Measurements from ENCODE around the gene KDM6A.
"Not testable (repeated sequence)": the region's sequence is repeated elsewhere in the genome, so short reads cannot be mapped to it uniquely, and the experiment has no call there.

Gene KDM6A

DNA sequence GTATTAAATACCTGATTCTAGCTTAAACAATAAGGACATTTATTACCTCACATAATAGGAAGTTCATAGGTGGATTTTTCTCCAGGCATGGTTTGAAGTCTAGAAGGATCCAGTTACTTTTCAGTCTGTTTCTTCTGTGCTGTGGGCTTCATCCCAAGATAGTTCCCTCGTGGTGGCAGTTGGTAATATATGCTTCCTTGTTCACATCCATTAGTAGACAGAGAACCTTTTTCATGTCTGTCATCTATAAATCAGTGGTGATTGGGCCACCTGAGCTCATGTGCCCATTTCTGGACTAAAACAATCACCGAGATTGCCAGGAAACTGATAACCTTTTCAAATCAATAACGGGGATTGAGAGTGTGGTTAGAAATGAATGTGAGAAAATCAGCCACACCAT is 97.7 kb downstream of the KDM6A start:
- no peak for DNase-seq

DNA sequence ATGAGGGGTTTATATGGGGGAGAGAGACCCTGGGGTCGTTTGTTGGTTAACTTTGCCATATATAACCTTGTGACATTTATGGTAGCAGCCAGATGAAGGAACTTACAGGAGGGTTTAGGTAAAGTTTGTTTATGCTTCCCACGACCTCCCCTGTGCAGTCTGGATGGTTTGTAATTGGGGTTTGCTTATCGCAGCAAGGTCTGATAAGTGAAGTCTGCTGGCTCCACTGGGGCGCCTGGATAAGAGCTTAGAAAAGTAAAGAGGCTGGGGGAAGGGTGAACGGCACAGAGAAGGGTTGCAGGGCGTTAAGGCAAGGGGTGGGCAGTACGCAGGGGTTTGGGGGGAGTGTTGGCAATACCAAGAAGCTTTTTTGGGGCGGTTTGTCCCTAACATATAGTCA is 98.7 kb downstream of the KDM6A start:
- no peak for DNase-seq

DNA sequence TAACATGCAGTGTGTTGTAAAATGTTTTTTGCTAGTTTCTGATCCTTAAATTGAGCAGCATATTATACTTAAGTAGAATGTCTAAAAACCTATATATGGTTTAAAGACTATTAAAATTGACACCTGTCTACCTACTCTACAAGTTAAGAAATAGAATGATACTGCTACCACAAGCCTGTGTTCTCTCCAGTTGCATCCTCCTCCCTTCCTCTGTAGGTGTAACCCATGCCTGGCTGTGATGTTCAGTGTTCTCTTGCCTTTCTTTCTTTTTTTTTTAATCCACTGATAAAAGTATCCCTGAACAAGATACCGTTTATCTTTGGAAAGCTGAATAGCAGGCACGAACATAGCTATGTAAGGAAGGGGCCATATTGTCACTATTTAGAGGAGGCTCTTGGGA is 99.1 kb downstream of the KDM6A start:
- no peak for DNase-seq

DNA sequence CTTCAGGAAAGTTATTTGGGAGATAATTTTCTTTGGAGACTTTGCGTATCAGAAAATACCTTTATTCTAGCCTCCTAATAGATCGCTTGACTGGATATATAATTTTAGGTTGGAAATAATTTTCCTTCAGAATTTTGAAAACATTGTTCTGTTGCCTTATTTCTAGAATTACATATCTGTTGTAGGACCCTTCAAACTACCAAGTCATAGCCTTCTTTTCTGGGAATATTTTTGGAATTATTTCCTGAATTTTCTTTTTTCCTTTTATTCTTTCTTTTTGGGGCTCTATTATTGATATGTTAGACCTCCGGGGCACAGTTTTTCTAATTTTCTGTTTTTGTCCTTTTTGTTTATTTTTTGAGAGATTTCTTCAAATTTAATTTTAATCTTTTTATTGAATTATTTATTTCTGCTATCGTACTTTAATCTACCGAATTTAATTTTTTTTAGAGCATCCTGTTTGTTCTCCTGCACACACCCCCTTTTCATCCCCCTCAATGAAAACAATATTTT is 100.5 kb downstream of the KDM6A start:
- DNase-seq, result no peak

DNA sequence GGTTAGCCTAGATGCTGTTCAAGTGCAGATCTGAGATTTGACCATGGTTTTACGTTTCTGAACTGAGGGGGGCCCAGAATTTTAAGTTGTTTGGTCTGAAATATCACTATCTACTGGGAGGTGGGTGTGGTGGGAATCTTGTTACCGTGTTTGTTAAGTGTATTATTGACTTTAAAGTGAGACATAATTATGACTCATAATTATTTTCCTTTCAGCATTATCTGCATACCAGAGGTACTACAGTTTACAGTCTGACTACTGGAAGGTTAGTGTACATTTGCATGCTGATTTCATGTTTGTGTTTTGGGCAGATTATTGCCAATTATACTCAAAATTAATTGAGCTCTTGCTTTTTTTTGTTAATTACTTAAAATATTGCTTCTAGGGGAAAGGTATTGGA is 101.5 kb downstream of the KDM6A start:
- no peak for DNase-seq

DNA sequence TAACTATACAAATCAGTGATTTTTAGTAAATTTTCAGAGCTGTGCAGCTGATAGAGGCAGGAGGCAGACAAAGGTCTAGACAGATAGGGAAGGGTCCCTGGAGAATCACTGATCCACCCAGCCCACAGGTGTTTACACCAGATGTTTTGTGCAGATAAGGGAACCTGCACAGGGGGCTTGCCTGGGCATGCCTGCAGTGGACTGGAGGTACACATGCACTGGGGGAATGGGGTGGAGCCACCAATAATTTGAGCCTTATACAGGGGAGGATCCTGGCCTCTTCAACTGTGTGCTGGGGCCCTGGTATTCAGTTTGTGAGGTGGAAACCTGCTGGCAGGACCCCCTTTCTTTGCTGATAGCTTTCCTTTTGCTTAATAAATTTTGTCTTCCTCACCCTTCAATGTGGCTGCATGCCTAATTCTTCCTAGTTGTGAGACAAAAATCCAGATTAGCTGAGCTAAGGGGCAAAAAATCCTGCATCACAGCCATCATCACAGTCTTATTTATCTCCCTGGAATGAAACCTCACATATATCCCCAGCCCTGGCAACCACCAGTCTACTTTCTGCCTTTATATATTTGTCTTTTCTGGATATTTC is 102.8 kb downstream of the KDM6A start:
- DNase-seq, result no peak

DNA sequence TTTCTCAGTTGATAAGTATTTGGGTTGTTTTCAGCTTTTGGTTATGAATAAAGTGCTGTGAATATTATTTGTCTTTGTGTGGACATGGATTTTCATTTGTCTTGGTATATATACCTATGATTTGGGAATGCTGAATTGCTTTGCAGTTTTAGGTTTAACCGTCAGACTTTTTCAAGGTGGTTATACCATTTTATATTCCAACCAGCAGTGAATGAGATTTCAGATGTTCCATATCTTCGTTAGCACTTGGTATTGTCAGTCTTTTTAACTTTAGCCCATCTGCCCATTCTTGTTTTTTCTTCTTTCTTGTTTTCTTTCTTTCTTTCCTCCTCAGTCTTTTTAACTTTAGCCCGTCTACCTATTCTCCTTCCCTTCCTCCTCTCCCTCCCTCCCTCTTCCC is 106.0 kb downstream of the KDM6A start:
- no peak for DNase-seq

DNA sequence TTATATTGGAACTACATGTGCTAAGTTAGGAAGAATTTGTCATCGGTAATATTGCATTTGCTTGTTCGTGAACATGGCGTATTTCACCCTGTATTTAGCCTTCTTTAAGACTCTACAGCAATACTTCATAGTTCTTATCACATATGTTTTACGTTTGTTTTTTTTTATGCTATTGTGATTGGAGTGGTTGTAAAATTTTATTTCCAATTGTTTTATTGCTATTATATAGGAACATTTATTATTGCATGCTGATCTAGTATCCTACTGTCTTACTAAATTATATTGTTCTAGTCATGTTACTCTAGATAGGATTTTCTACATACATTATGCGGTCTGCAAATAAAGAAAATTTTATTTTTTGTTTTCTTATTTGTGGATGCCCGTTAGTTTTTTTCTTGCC is 107.4 kb downstream of the KDM6A start:
- no peak for DNase-seq

DNA sequence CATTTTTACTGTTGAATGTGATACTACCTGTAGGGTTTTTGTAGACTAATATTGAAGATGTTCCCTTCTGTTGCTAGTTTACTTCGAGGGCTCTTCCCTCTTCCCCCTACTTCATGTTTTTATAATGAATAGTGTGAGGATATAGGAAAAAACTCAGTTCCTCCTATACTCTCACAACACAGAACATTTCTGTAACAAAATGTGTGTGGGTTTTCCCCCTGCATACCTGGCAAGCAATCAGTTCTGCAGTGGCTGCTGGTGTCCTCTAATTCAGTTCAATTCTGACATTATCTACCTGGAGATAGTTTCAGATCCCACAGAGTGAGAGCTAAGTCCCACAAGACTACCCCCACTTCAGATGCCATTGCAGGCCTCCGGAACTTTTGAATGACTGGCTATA is 107.9 kb downstream of the KDM6A start:
- DNase-seq, result no peak

DNA sequence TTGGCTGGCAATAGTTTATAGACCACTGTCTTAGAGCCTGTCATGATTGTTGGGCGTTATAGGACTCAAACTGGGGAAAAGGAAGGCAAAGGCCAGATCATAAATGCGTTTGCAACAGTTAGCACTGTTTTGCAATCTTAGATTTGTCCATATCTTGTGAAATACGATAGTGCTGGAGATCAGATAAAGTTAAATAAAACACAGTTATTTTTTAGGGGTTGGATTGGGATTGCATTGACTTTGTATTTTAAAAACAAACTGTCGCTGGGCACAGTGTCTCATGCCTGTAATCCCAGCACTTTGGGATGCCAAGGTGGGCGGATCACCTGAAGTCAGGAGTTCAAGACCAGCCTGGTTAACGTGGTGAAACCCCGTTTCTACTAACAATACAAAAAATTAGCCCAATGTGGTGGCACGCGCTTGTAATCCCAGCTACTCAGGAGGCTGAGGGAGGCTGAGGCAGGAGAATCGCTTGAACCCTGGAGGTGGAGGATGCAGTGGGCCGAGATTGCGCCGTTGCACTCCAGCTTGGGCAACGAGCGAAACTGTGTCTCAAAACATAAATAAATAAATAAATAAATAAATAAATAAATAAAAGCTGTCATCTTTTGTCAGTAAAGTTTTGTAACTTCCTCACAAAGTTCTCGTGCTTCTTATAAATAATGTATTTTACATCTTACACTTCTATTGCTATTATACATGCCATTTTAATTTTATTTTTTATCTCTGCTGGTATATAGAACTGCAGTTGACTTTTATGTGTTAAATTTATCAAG is 117.2 kb downstream of the KDM6A start:
- no peak for DNase-seq

DNA sequence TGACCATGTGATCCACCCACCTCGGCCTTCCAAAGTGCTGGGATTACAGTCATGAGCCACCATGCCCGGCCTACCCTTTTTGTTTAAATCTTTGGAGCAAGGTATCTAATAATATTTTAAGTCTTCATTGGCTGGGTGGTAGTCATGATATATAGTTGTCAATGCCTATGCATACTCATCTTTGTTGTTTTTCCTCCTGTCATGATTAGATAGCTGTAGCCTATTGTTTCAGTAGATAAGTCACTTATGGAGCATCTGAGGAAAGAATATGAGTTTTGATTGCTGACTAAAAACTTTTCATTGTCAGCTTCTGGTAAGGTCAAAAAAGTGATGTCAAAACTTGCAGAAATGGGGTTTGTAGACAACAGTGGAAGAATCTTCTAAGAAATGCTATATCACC is 119.8 kb downstream of the KDM6A start:
- no peak for DNase-seq

DNA sequence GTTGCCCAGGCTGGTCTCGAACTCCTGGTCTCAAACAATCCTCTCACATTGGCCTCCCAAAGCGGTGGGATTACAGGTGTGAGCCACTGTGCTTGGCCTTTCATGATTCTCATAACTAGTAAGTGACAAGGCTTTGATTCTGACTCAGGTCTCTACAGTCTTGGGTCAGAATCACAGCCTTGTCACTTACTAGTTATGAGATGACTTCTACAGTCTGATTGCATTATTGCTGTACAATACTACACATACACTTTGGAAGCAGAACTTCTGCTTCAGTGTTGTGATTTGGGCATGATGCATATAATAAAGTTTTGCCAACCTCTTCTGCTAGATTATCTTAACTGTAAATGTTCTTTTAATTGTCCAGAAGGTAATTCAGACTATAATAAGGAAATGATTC is 123.3 kb downstream of the KDM6A start:
- DNase-seq, result no peak

DNA sequence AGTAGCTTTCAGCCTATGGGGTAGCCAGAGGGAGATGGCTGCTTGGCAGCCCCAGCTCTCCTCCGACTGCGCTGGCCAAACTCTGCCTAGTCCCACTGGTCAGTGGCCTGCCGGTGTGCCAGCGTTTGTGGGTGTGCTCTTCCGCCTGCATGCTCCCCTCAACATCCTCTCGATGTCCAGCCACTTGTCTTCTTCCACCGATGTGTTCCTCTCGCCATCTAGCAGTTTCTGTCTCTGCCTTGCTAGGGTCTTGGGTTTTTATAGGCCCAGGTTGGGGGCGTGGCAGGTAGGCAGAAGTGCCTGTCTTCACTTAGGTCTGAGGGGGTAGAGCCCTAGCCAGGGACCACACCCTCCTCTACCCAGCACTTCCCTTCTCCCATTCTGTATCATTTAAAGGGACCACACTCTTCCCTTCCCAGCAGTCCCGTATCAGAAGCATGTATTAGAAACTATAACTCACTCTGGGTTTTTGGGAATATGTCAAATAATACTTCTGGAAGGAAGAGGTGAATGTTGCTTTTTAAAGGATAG is 124.4 kb downstream of the KDM6A start:
- no peak for DNase-seq

DNA sequence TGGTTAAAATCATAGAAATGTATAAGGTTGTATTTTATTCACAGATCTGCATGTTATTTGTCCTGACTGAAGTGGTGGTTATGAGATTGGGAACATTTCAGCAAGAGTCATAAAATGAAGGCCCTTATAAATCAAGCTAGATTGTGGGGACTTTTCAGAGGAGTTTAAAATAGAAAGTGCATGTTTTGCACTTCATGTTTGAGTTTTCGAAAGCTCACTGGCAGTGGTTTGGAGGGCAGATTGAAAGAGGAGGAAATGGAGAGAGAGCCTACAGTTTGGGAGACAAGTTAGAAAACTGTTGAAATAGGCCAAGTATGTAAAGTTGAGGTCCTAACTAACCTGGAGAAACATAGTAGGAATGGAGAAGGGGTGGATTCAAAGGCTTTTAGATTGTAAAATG is 124.9 kb downstream of the KDM6A start:
- DNase-seq, result no peak

DNA sequence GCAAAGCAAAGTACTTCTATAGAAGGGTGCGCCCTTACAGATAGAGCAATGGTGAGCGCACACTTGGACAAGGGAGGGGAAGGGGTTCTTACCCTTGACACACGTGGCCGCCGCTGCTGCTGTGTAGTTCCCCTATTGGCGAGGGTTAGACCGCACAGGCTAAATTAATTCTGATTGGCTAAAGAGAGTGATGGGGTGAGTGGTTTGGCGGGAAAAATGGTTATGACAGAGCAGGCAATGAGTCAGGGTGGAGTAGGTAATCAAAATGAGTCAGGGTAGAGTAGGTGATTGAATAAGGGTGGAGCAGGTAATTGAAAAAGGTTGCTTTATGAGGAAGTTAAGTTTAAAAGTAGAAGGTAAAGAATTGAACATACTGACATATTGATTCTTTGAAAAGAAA is 126.2 kb downstream of the KDM6A start:
- DNase-seq, result not testable (repeated sequence)

DNA sequence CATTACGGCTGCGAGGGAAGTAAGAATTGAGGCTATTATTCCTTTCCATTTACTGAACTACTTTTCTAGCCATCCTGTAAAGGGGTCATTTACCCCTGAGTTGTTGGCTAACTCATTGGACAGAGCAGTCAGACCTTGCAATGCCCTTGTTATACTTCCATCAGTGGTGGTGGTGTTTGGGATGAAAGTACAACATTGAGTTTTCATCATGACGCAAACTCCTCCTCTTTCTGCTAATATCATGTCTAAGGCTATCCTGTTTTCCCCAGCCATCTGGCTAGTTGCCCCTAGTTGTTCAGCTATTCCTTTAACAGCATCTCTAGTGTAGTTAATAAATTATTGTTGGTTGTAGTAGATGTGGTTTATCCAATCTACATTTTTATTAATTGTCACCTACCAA is 126.9 kb downstream of the KDM6A start:
- not testable (repeated sequence) for DNase-seq

DNA sequence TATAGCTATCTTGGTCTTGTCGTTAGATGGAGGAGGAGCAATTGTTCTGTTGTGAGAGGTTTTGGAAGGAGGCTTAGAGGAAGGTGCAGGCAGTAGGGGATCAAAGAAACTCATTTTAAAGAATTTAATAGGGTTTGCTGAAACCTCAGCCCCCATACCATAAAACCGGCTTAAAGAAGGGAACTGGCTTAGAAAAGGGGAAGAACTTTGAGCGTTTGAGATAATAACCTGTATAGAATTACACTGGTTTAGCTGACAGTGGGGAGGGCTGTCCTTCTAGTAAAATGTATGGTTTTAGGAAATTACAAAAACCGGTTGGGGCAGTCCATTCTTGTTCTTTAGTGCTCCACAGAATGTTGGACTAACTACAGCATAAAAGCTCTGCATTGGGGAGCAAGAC is 128.1 kb downstream of the KDM6A start:
- no peak for DNase-seq

DNA sequence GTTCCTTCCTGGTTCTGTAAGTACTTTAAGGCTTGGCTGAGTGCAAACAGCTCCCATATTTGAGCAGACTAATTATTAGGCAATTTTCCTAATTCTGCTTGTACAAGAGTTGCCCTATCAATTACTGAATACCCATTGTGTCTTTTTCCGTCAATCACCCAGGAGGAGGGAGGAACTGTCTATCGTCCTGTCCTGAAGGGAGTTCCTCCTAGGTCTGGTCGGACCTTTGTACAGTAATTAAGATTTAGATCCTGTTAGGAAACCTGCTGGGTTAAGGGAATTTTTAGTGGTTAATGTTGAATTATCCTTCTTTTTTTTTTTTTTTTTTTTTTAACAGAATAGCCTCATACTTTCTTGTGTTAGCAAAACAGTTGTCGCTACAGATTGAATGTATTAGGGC is 130.1 kb downstream of the KDM6A start:
- DNase-seq, result no peak

DNA sequence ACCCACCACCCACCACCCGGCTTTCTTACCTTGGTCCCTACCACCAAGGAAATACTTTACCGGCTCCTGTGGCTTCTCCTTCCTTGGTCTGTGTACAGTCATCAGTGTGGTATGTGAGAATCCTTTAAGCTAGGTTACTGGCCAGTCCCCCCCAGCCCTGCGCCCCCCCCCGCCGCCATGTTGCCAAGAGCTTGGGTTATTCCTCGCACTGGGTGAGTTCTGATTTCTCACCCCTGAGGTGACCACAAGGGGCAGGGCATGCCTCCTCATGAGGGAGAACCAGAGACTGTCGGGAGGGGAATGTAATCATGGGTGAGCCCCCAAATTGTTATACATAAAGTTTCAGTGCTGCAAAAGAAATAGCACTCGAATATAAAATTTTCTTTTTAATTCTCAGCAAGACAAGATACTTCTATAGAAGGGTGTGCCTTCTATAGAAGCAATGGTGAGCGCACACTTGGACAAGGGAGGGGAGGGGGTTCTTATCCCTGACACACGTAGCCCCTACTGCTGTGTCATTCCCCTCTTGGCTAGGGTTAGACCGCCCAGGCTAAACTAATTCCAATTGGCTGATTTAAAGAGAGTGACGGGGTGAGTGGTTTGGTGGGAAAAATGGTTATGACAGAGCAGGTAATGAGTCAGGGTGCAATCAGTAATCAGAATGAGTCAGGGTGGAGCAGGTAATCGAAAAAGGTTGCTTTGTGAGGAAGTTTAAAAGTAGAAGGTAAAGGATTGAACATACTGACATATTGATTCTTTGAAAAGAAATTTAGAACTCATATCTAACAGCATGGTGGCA is 133.2 kb downstream of the KDM6A start:
- DNase-seq, result no peak

DNA sequence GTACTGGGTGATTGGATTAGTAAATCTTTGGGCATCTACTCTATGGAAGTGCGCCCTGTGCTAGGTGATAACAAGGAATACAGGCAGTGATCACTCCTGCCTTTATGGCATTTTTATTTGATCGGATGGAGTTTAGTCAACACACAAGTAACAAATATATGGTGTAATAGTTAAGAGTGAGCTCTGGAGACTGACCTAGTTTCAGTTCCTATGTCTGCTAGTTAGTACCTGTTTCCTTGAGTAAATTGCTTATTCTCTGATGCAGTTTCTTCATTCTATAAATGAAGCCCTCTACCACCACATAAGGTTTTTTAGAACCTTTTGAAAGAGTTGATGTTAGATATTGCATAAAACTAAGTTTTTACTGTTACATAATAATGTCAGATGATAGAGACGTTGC is 134.6 kb downstream of the KDM6A start:
- peak; percentile 0 for DNase-seq

DNA sequence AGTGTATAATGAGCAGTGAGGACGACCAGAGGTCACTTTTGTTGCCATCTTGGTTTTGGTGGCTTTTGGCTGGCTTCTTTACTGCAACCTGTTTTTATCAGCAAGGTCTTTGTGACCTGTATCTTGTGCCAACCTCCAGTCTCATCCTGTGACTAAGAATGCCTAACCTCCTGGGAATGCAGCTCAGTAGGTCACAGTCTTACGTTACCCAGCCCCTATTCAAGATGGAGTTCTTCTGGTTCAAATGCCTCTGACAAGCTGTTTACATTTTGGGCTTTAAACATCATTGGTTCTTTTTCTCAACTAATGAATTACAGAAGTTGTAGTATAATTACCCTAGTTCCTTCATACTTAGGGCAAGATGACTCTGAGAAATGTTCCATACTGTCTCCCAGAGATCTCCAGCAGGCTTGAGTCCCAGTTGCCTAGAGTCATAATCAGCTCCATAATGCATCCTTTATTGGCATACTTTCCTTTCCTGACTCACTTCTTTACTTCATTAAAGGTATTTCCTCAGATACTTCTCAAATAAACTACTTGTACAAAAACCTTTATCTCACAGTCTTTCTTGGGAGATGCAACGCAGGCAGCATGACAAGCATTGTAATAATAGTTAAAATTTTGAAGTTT is 136.5 kb downstream of the KDM6A start:
- no peak for DNase-seq

DNA sequence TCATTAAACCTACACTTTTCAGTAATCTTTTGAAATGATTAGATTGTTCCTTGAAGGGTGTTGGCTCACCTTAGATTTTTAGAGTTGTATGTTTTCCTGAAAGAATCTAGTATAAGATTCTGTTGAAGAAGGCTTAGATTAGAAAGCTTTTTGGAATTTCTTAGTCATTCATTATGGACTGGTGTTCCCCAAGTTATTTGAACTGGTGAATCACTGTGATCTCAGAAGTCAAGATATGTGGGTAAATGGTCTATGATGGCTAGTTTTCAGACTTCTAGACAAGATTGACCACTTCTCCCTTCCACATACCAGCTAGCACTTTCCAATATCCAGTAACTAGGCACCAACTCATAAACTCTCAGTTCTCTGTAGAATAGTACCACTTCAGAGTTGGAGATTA is 138.1 kb downstream of the KDM6A start:
- DNase-seq, result no peak

DNA sequence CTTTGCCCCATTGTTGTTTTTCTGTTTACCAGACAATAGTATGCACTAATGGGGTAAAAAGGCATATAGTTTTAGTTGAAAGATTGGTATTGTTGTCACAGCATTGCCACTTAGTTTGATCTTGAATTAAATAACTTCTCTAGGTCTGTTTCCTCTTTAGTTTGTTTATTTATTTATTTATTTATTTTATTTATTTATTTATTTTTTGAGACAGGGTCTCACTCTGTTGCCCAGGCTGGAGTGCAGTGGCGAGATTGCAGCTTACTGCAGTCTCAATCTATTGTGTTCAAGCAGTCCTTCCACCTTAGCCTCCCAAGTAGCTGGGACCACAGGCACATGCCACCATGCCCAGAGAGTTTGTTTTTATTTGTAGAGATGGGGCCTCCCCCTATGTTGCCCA is 138.6 kb downstream of the KDM6A start:
- no peak for DNase-seq
